GM12873 (cell line): ENCODE results near the gene SEPHS2.
A peak's percentile ranks its signal among the peaks of the same experiment; 100 is the strongest.

Experiments
- CTCF ChIP-seq: IDR thresholded peaks from 2 replicates; pipeline ENCODE4 v1.5.1; 2012; ENCODE audit warnings: low read depth, mild to moderate bottlenecking, moderate library complexity, low read length, control low read depth; ENCODE audit not compliant: insufficient read depth; ENCODE audit errors: missing control alignments

Gene SEPHS2

GRCh38 chr16:30434852-30435251 is 10.8 kb downstream of the SEPHS2 start:
- no peak for TF ChIP-seq CTCF

- no peak for TF ChIP-seq CTCF
Measured at GRCh38 chr16:30430428-30430970, 15.2 kb downstream of the SEPHS2 start.

- peak; percentile 81 for TF ChIP-seq CTCF
Measured at GRCh38 chr16:30429678-30430427, 15.8 kb downstream of the SEPHS2 start, which contains the start of gene DCTPP1. Gene DCTPP1 (minus strand): TSS chr16:30430030. CDS start chr16:30429980, 50 bp downstream.

- TF ChIP-seq CTCF: no peak
Measured at GRCh38 chr16:30429418-30429677, 16.3 kb downstream of the SEPHS2 start.

- TF ChIP-seq CTCF: no peak
Measured at GRCh38 chr16:30428055-30428454, 17.6 kb downstream of the SEPHS2 start.

- no peak for TF ChIP-seq CTCF
Measured at GRCh38 chr16:30421010-30421409, 24.7 kb downstream of the SEPHS2 start.

- TF ChIP-seq CTCF: no peak
Measured at GRCh38 chr16:30418350-30419181, 27.1 kb downstream of the SEPHS2 start.
